GM18511 (cell line): ENCODE data around the gene ATP6V0E2.

Source experiments
- ATAC-seq: cut with Tn5 transposase; IDR thresholded peaks from one replicate; pipeline ENCODE4 v1.9.1; 2021; ENCODE audit warnings: mild to moderate bottlenecking, moderate library complexity; ENCODE audit not compliant: unreplicated experiment

The ATP6V0E2 gene

DNA sequence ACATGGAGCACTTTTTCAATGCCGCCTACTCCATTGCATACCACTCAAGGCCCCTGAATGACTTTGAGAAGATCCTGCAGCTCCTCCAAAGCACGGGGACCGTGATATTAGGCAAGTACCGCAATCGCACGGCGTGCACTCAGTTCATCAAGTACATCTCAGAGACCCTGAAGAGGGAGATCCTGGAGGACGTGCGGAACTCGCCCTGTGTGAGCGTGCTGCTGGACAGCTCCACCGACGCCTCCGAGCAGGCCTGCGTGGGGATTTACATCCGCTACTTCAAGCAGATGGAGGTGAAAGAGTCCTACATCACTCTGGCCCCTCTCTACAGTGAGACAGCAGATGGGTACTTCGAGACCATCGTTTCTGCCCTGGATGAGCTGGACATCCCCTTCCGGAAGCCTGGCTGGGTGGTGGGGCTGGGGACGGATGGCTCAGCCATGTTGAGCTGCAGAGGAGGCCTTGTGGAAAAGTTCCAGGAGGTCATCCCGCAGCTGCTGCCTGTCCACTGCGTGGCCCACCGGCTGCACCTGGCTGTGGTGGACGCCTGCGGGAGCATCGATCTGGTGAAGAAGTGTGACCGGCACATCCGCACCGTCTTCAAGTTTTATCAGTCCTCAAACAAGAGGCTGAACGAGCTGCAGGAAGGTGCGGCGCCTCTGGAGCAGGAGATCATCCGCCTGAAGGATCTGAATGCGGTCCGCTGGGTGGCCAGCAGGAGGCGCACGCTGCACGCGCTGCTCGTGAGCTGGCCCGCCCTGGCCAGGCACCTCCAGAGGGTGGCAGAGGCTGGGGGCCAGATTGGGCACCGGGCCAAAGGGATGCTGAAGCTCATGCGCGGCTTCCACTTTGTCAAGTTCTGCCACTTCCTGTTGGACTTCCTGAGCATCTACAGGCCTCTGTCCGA lies 12.7 kb upstream of the ATP6V0E2 start:
- ATAC-seq = no peak

DNA sequence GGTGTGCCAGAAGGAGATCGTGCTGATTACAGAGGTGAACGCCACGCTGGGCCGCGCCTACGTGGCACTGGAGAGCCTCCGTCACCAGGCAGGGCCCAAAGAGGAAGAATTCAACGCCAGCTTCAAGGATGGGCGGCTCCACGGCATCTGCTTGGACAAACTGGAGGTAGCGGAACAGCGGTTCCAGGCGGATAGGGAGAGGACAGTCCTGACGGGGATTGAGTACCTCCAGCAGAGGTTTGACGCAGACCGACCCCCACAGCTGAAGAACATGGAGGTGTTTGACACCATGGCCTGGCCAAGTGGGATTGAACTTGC lies 12.1 kb upstream of the ATP6V0E2 start:
- no peak for ATAC-seq

GRCh38 chr7:149862156-149862555 lies 11.6 kb upstream of the ATP6V0E2 start:
- no peak for ATAC-seq

GRCh38 chr7:149863500-149863899 lies 10.3 kb upstream of the ATP6V0E2 start:
- ATAC-seq = no peak

DNA sequence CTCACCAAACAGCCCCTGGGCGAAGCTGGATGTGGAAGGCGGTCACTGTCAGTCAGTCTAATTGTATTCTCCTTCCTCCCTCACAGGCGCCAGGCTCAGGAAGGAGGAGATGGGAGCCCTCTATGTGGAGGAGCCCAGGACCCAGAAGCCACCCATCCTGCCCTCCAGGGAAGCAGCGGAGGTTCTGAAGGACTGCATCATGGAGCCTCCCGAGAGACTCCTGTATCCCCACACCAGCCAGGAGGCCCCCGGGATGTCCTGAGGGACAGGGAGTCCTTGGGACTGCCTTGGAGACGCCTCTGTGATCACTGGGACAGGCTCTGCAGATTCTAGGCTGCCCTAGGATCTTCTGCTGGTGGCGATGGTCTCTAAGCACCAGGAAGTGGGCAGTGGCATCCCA lies 9.7 kb upstream of the ATP6V0E2 start:
- no peak for ATAC-seq

- no peak for ATAC-seq
Measured at GRCh38 chr7:149864751-149865150, 9.0 kb upstream of the ATP6V0E2 start.

DNA sequence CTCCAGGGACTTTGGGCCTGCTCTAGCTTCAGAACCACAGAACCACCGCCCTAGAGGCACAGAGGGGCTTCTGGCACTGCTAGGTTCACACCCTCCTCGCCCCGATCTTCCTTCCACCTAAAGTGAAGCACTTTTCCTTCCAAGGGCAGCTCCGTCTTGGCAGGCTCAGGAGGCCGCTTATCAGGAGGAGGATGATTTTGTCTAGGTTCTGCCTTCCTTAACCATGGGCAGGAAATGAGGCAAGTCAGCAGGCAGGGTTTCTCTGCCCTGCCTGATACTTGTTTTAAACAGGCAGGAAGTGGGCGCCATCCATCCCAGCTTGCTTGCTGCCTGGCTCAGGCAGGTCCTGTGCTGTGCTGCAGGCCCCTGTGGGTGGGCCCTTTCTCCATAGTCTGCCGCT lies 8.3 kb upstream of the ATP6V0E2 start:
- peak; percentile 52 for ATAC-seq

- no peak for ATAC-seq
Measured at GRCh38 chr7:149866139-149866778, 7.5 kb upstream of the ATP6V0E2 start.

DNA sequence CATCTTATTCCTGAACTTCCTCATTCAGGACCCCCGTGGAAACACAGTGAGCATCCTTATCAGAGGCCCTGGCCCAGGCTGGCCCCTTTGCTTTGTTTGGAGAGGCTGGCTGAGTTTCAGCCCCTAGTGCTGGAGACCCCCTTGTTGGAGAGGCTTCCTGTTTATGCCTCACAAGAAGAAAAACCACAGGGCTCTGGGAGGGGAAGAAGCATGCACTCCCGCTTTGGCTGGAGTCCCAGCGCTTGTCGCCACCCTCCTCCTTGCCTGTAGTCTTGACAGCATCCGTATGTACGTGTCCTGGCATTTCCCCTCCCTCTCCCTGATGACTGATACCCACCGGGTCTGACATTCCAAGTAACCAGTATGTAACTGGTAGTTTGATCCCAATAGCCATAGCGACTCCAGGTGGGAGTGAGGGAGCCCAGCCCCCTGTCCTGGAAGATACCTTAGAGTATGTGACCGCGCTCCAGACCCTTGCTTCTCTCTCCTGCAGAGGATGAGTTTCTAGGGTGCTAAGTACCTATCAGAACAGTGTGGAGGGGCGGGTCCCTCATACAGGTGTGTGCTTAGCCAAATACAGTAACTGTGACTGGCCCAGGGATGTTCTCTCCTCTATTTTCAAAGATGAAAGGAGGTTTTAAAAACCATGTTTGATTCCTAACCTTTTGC lies 6.9 kb upstream of the ATP6V0E2 start:
- ATAC-seq = no peak

DNA sequence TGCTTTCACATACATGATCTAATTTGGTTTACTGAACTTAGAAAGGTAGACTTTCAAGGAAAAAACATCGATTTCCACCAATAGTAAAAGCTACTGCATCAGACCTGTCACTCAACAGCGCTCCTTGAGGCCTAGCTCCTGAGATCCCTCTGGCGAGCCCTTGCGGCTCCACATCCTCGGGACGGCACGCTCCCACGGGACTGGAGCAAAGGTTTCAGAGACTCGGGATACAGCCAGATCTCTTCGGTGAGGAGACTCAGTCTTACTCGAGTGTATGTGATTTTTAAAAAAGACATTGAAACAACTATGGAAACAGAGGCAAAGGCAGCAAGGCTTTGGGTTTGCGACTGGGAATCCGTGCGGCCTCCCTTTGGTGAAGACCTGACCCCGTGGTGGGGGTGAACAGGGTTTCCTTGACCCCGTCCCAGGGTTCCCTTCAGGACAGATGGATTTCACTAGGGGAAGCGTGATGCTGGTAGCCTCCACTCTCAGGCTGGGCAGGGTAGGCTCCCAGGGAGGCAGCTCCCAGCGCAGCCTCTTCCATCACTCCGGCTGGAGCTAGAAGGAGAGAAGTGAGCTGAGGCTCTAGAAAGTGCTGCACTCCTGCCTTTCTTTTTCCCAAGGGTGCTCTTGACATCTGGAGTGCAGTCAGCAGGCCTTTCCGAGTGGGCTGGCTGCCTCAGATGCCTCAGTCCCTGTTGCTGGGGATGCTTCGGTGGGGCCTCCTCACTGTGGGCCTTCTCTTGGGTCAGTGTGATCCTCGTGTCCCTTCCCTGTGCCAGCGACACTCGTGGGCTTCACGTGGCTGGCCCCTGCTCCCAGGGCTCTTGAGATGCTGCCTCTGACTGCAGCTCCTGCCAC lies 5.8 kb upstream of the ATP6V0E2 start:
- ATAC-seq = no peak

DNA sequence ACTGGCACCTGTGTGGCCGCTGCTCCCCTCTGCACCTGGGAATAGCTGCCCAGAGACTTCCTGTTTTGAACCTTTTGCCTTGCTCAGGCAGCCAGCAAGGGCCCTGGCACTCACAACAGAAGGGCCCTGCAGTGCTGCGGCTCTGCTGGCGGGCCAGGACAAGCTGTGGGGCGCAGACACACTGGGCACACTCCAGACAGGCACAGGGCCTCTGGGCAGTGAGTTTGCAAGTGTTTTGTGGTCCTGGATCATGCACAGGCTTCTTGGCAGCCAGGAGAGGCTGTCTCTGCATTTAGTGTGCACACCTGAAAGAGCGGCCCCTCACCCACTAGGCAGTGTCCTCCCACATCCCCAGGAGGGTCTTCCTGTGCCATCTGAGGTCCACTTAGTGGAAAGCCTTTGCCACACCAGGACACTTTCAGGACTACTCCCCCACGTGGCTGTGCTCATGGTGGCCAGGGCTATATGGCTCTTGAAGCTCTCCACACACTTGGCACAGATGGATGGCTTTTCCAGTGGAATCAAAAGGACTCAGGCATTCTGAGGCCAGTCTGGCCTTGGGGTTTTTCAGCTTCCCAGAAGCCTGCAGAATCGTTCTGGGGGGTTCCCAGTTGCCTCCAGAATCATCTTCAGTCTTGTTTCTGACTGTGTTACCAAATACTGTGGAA lies 5.0 kb upstream of the ATP6V0E2 start:
- ATAC-seq = no peak

- no peak for ATAC-seq
Measured at GRCh38 chr7:149869291-149869650, 4.5 kb upstream of the ATP6V0E2 start.

DNA sequence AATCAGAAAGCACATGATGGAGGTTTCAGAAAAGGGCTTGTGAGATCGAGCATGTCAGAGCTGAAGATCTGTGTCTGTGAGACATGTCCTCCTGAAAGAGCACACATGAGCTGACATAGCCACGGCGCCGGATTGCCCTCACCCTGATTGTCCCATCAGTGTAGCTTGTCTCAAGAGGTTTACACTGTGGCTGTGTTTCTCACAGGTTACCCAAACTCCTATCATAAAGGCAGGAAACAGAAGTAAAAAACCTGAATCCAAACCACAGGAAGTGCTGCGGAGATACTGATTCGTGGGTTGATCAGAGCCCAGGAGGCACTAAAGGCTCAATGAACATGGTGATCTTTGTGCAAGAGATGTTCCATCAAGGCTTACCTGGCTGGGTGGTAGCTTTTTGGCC lies 3.9 kb upstream of the ATP6V0E2 start:
- no peak for ATAC-seq

DNA sequence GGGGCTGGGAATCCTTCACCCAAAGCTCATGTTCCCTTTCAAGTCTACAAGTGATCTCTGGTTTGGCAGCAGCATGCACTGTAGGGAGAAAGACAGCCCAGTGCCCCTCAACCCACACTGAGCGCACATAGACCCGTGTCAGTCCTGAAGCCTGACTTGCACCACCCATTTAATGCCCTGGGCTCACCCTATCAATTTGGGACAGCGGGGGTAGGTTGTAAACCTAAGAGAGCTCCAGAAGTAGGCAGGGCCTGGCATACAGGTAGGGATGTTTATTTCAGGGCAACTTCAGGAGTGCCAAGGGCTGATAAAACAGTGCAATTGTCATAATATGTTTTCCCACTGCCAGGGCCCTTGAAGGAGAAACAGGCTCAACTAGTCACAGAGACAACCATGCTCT lies 3.5 kb upstream of the ATP6V0E2 start:
- ATAC-seq = no peak

DNA sequence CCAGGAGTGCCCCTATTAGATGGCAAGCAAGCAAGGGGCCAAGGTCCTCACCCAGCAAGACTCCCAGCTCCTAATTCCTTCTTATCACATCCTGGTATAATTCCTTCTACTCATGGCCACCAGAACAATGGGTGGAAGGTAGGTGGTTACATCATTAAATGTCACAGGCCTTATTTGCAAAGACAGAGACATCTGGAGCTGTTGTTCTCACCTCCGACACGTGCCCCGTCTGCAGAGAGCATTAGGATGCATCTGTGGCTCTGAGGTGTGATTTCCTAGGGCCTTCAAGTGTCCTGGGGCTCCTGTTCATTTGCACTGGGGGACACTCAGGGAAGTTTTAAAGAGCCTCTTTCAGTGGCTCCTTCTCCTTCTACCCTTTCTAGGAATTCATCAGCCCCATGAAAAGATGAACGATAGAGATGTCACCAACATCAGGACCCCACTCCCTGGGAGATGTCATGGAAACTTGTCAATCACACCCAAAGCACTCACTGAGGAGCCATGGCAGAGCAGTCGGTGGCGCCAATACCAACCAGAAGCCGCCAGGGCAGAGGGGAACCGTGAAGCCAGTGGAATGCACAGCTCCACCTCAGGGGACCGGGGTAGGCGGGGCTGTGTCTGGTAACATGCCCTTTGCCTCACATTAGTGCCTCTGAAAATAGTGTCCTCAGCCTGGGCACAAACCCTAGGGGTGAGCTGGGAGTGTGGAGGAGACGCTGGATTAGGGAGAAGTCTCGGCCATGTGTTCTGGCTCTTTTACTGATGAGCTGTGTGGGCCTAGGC lies 2.9 kb upstream of the ATP6V0E2 start:
- ATAC-seq = no peak

- no peak for ATAC-seq
Measured at GRCh38 chr7:149871576-149871975, 2.2 kb upstream of the ATP6V0E2 start.

GRCh38 chr7:149872419-149873073 lies 1.2 kb upstream of the ATP6V0E2 start:
- peak; percentile 24 for ATAC-seq

DNA sequence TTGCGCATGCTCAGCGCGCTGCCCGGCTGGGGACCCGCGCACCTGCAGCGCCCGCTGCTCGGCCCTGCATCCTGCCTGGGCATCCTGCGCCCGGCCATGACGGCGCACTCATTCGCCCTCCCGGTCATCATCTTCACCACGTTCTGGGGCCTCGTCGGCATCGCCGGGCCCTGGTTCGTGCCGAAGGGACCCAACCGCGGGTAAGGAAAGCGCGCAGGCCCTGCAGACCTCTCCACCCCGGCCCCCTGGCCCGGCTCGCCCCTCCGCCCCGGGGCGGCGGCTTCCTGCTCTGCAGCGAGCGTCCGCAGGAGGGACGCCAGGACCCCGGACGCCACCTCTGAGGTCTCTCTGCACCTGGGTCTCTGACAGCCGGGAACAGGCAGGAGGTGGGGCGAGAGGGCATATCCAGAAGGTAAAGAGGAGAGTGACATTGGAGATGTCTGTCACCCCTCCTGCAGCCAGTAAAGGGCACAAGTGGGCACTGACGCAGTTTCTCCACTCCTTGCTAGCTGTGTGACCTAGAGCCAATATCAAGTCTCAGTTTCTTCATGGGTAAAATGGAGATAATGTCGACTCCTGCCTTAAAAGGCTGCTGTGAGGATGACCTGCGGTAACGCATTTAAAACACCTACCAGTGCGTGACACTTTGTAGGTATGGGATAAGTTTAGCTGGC lies 338 bp downstream of the ATP6V0E2 start:
- ATAC-seq = peak; percentile 33

GRCh38 chr7:149874644-149875028 lies 867 bp downstream of the ATP6V0E2 start:
- no peak for ATAC-seq
